DMS 273 (cell line): Measurements from ENCODE around the gene TEC.

Source experiments
- DNase-seq: peaks from one replicate; lab custom pipeline; 2025; ENCODE audit not compliant: unreplicated experiment; lab: John Stamatoyannopoulos, UW

Gene TEC

GRCh38 chr4:48127682-48128404, 141.8 kb downstream of the TEC start:
- peak; percentile 80 for DNase-seq

DNA sequence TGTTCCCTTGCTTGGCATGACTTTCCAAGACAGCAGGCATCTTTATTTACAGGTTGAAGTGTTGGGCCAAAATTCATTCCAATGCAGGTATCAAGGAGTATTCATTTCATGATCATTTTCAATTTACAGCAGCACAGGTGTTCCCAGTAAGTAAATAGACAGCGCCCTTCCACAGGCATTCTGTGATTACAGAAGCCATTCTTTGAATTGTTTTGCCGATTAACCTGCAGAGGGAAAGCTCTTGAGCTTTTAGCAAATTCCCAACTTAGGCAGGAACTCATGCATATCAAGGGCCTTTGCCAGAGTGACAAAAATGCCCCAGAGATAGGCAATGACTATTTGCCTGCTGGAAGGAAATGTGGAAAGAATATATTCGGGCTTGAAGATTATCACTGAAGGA, 142.4 kb downstream of the TEC start:
- no peak for DNase-seq

DNA sequence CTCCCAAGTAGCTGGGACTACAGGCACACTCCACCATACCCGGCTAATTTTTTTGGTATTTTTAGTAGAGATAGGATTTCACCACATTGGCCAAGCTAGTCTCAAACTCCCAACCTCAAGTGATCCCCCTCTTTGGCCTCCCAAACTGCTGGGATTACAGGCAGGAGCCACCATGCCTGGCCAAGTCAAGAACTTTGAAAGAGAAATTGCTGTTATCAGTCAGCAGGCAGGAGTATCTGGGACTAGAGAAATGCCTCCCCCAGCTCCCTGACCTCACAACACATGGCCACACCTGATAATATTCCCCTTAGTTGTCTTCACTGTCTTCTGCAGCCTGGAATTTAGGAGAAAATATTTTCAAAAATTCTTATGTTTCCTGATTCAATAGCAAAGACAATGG, 143.0 kb downstream of the TEC start:
- no peak for DNase-seq

- no peak for DNase-seq
Observed at GRCh38 chr4:48124870-48125269, 144.8 kb downstream of the TEC start.

DNA sequence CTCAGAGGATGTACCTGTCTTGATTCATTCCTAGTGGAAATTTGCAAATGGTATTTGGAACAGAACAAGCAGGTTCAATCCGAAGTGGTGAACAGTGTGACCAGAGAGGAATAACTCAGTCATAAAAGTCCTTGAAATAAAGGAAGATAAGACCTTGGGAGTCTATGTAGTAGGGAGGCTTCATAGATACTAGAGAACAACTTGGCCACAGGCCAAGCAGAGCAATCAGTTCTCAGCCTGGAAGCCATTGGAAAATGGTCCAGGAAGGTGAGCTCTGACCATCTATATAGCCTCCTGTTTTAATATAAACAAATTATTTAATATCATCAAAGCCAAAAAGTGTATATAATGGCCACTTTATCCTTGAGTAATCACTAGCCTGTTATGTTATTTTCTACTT, 146.9 kb downstream of the TEC start:
- DNase-seq, result no peak

DNA sequence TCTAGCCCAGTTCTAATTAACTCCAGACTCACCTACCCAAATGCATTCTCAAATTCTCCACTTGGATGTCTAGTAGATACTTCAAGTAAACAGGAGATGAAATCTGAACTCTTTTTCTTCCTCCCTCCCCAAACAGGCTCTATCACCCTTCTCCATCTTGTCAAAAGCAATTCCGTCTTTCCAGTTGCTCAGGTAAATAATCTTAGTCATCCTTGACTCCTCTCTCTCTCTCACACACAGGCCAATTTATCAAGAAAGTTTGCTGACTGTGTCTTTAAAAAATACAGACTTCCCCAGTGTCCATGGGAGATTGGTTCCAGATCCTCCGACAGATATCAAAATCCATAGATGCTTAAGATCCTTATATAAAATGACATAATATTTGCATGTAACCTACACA, 148.5 kb downstream of the TEC start:
- DNase-seq, result no peak

GRCh38 chr4:48120132-48120531, 149.5 kb downstream of the TEC start:
- DNase-seq, result no peak

DNA sequence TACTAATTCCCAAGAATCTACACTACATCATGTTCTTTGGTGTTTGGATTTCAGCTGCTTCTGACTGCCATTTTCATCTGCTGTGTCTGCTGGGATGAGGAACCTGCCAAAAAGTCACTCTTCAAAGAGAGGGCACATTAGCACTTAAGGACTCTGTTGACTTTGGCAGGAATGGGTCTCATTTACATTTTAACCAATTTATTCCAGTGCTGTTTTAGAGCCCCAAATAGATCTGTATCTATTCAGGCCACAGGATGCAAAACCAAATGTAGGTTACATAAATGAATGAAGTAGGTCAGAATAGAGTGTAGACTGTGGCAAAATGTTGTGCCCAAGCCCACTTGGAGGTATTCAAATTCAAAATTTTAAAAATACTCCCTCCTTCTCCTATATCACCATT, 150.0 kb downstream of the TEC start:
- DNase-seq, result peak; percentile 1

GRCh38 chr4:48118081-48118480, 151.6 kb downstream of the TEC start:
- no peak for DNase-seq

DNA sequence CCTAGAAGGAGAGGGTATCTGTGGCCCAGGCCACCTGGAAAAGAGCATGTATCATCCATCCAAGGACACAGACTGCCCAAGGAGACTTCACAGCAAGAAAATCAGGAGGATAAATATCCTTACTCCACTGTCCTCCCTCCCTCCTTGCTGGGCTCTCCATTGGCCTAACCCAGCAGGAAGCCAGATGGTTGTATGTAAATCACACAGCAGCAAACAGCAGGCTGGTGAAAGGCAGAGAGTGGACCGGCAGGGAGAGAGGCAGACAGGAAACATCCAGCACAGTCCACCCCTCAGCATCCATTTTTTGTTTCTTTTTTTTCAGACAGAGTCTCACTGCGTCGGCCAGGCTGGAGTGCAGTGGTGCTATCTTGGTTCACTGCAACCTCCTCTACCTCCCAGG, 153.1 kb downstream of the TEC start:
- no peak for DNase-seq

DNA sequence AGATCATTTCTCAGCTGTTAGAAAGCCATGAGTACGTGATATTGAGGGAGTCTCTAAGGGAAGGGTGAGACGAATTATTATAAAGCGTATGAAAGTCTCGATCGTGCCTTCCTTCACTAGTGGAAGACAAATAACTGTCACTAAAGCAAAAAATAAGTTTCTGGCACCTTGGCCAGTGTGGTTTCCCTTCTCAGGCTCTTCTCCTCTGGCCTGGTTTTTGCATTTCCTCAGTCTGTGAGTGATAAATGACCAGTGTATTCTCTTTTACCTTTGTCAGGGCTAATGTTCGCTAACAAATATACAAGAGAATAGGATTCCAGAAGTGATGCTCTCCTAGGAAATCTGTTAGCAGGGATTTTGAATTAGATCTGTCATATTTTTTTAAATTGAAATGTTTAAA, 155.2 kb downstream of the TEC start:
- no peak for DNase-seq

GRCh38 chr4:48112017-48112667, 157.5 kb downstream of the TEC start:
- DNase-seq, result no peak

DNA sequence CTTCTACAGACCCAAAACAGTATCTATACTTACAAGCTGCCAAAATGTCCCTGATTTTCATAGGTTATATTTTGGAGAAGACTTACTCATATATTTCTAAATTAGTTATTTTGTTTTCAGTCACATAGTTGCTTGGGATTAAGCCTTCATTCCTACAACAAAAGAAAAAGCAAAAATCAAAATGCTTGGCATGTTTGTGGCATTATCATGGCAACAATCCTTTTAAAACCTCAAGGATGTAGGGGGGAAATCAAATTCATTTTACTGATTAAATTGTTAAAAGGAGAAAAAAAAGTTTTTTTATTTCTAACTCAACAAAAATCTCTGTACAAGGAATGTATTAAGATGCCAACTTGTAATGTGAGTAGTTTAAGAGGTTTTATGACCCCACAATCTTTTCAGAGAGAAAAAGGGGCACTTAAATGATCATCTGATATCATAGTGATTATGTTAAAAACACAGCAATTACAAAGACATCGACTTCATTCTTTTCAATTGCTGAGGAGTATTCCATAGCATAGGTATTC, 159.1 kb downstream of the TEC start:
- no peak for DNase-seq

DNA sequence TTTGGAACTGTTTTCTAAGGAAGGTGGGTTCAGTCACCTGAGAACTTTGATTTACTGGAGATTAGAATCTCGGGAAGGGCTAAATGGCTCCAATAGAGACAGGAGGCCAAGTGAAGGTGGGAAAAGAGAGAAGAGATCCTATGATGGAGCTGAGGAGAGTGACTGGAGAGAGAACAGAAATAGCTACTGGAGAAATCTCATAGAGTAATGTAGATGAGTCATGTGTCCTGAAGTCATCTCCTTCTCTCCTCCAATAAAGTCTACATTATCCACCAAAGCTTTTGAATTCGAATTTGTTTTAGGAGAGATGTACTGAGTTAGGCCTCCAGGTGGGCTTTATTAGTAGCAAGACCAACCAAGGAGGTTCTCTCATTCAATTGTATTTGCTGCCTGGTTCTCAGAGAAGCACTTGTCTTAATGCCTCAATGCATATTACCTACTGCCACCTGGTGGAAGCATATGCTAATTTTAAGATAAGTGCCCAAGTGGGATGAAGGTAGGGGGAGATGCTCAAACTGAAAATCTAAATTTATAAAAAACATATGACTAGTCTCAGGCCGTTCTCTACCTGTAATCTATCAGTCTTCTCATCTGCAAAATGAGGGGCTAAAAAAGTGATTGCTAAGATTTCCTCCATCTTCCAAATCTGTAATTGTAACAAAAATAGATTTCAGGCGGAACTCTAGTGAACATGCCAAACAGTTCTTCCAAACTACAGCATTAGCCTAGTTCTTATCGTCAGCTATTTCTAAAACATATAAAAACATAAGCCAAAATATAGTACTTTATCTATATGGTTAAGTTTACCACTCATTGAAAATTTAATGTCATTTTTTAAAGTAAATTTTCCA, 160.0 kb downstream of the TEC start:
- peak; percentile 58 for DNase-seq

DNA sequence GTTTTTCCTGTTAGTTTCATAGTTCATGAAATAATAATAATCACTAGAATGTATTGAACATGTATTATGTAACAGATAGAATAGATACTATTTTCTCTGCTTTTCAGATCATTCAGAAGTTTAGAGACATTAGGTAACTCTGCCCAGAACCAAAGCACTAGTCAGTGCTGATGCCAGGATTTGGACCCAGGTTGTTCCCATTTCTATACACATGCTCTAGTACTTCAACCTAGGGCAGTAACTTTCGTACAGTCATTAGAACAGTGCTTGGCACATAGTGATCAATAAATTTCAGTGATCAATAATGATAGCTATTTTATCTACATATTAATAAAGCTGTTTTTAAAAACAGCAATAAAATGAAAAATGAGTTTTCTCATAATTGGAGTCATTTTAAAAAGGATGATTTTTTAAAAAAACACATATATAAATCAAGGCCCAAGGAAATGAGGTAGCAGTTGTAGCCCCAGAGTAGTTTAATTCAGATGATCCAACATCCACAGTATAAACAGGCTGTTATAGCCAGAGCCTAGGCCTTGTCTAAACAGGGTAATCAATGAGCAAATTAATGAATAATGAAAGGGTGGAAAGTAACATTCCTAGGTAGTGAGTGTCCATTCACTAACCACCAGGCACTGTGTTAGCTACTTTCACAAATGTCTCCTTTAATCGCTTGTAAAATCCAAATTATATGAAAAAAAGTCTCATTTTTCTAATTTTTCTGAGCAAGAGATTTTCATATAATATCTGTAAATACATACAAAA, 161.1 kb downstream of the TEC start:
- DNase-seq, result no peak

DNA sequence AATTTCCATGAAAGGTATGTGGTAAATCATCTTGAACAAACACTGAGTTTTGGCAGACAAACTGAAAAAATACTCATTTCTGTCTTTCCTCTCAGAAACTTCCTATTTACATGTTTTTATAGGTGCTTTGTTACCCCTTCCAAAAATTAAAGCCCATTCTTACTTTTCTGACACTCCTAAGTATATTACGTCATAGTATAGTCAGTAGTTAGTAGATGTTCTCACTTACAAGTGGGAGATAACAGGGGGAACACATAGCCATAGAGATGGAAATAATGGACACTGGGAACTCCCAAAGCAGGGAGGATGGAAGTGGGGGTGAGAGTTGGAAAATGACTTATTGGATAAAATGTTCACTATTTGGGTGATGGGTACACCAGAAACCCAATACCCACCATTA, 164.4 kb downstream of the TEC start:
- DNase-seq, result no peak

- no peak for DNase-seq
Observed at GRCh38 chr4:48103483-48104139, 166.0 kb downstream of the TEC start.

GRCh38 chr4:48102303-48102702, 167.3 kb downstream of the TEC start:
- DNase-seq, result no peak

- no peak for DNase-seq
Observed at GRCh38 chr4:48100256-48100655, 169.4 kb downstream of the TEC start.

- no peak for DNase-seq
Observed at GRCh38 chr4:48095441-48095840, 174.2 kb downstream of the TEC start.
